Panc1 (cell line): ENCODE measurements around the gene BAZ2B. TPM values are rescaled to one million over a fixed set of nuclear protein-coding genes. Genes with fewer than 3 reads are reported as not detected.

ENCODE experiments used
- ATAC-seq: fragments of 200-7000 bp; cut with Tn5 transposase; 2 replicates; pipeline ENCODE4 v1.9.1; 2020; ENCODE audit warnings: mild to moderate bottlenecking, moderate library complexity
- BruUV-seq: library from RNA; stranded (reverse); fragments of 400-500 nt; replicated peaks from 2 replicates; lab custom pipeline; 2021; lab: Mats Ljungman, UMichigan
- CTCF ChIA-PET: fragments of 300-600 bp; sonication (Branson Sonifier 250); formaldehyde crosslinking; loops from one replicate; lab custom pipeline; 2022; ENCODE audit warnings: antibody characterized with exemption; lab: Charles Lee
- POLR2A ChIA-PET: fragments of 300-600 bp; sonication (Branson Sonifier 250); formaldehyde crosslinking; loops from one replicate; lab custom pipeline; 2022; ENCODE audit warnings: antibody characterized with exemption; lab: Charles Lee
- DNase-seq: peaks from one replicate; pipeline ENCODE4 v3.0.0-alpha.2; 2010; ENCODE audit warnings: low read depth, low spot score
- H3K27ac ChIP-seq: 2 replicates; pipeline ENCODE4 v1.5.1; 2011; ENCODE audit warnings: mild to moderate bottlenecking, low read length, inconsistent platforms
- H3K27me3 ChIP-seq: fragments of 200-500 bp; sonication (Bioruptor generic); 2 replicates; pipeline ENCODE4 v1.6.0; 2014; ENCODE audit warnings: low read length, inconsistent platforms; ENCODE audit not compliant: control insufficient read depth, insufficient read depth
- H3K36me3 ChIP-seq: fragments of 200-500 bp; sonication (Bioruptor generic); 2 replicates; pipeline ENCODE4 v1.5.1; 2014; ENCODE audit warnings: inconsistent platforms, mild to moderate bottlenecking, low read length, moderate library complexity; ENCODE audit not compliant: control insufficient read depth, insufficient read depth
- H3K4me1 ChIP-seq: 2 replicates; pipeline ENCODE4 v1.5.1; 2011; ENCODE audit warnings: inconsistent platforms, mild to moderate bottlenecking, low read length, moderate library complexity; ENCODE audit not compliant: control insufficient read depth, insufficient read depth
- H3K4me3 ChIP-seq, 2 experiments: 2 replicates each; pipeline ENCODE4 v1.5.1; 2011 to 2012; ENCODE audit warnings: low read depth in 2 of 2, low read length in 2 of 2, mild to moderate bottlenecking in 2 of 2, inconsistent platforms in 1 of 2, moderate library complexity in 1 of 2
- H3K9me3 ChIP-seq: fragments of 200-500 bp; sonication (Bioruptor generic); 2 replicates; pipeline ENCODE4 v1.5.1; 2014; ENCODE audit warnings: low read depth, mild to moderate bottlenecking, inconsistent platforms, low read length, moderate library complexity; ENCODE audit not compliant: control insufficient read depth, insufficient read depth
- CTCF ChIP-seq: fragments of 450-650 bp; IDR thresholded peaks from 2 replicates; pipeline ENCODE4 v1.5.1; 2017; ENCODE audit warnings: mild to moderate bottlenecking
- POLR2AphosphoS5 ChIP-seq: IDR thresholded peaks from 2 replicates; pipeline ENCODE4 v1.6.1; 2012; ENCODE audit warnings: mild to moderate bottlenecking, low read depth, low read length, moderate library complexity
- REST ChIP-seq, 2 experiments: IDR thresholded peaks; 2 replicates each; pipeline ENCODE4 v1.6.1; 2011 to 2012; ENCODE audit warnings: low read depth in 2 of 2, control low read depth in 1 of 2, low read length in 1 of 2, mild to moderate bottlenecking in 1 of 2, moderate library complexity in 1 of 2; ENCODE audit not compliant: insufficient read depth in 1 of 2
- SIN3A ChIP-seq: IDR thresholded peaks from 2 replicates; pipeline ENCODE4 v1.6.1; 2012; ENCODE audit warnings: low read depth, mild to moderate bottlenecking, low read length, moderate library complexity, borderline replicate concordance; ENCODE audit not compliant: insufficient read depth
- TCF7L2 ChIP-seq: IDR thresholded peaks from 2 replicates; pipeline ENCODE4 v1.6.1; 2011; ENCODE audit warnings: mild to moderate bottlenecking, low read depth, low read length, inconsistent platforms
- in situ Hi-C: cut with HindIII; loops from 2 replicates; pipeline ENCODE4 v1.10.0; 2016; ENCODE audit warnings: low sequenced_read_pairs, low pct_unique_long_range_greater_than_20kb
- intact Hi-C: fragments of 100-400 bp; cut with micrococcal nuclease; formaldehyde crosslinking; loops from one replicate; pipeline ENCODE4 v1.10.0; 2022; ENCODE audit not compliant: unreplicated experiment
- total RNA-seq: library from RNA; stranded (reverse); gene quantifications from one replicate; pipeline ENCODE4 v1.2.1, GENCODE V29; 2021; ENCODE audit not compliant: unreplicated experiment

Gene BAZ2B
- total RNA-seq, 1 experiment from 2014 or later = 38.6 TPM

GRCh38 chr2:159281002-159281401, 335.3 kb downstream of the BAZ2B start:
- no peak for DNase-seq
- no peak overlapping the region for H3K27ac ChIP-seq
- intact Hi-C loops = no loop called here
- in situ Hi-C loops = no loop called here
- ATAC-seq = no peak
- TF ChIP-seq SIN3A = no peak
- no peak for TF ChIP-seq REST (IDR thresholded peaks at IDR 0.05; ENCODE audit: insufficient read depth in 1 of 2, low read depth in 2 of 2, low read length in 1 of 2)
- TF ChIP-seq POLR2AphosphoS5 = no peak
- TF ChIP-seq TCF7L2 = no peak
- no peak for TF ChIP-seq CTCF
- ChIA-PET POLR2A (interaction anchor here (0.7 kb wide), 1 partner anchor 48 kb away, joined by 3 read pairs; no protein-coding TSS in a partner anchor), CTCF (no interaction called here)
- H3K4me1 ChIP-seq = peaks cover 10% of the 10 kb centered on the region
- no peak overlapping the region for H3K4me3 ChIP-seq
- H3K9me3 ChIP-seq = no peaks in the 10 kb centered on the region
- no peaks in the 10 kb centered on the region; the same call in 1 of the 2 replicates for H3K36me3 ChIP-seq
- BruUV-seq = no TSS peak
- H3K27me3 ChIP-seq = no peaks in the 10 kb centered on the region

GRCh38 chr2:159279700-159280099, 336.6 kb downstream of the BAZ2B start:
- no TSS peak for BruUV-seq
- TF ChIP-seq TCF7L2 (no peak), REST (IDR thresholded peaks at IDR 0.05; ENCODE audit: insufficient read depth in 1 of 2, low read depth in 2 of 2, low read length in 1 of 2) (no peak), POLR2AphosphoS5 (no peak), CTCF (no peak), SIN3A (no peak)
- DNase-seq = no peak

More at GRCh38 chr2:159279700-159280099, 336.6 kb downstream of the BAZ2B start:
- in situ Hi-C loops = no loop called here
- no peak overlapping the region for H3K4me3 ChIP-seq
- ChIA-PET CTCF (no interaction called here), POLR2A (no interaction called here)
- no peaks in the 10 kb centered on the region for H3K9me3 ChIP-seq
- no peaks in the 10 kb centered on the region; the same call in 1 of the 2 replicates for H3K36me3 ChIP-seq
- H3K4me1 ChIP-seq = peaks cover 3% of the 10 kb centered on the region
- H3K27ac ChIP-seq = no peak overlapping the region
- no peaks in the 10 kb centered on the region for H3K27me3 ChIP-seq
- no peak for ATAC-seq
- intact Hi-C loops = no loop called here
